Measurements from ENCODE around the gene GAPVD1.
"Not testable (repeated sequence)": the region's sequence is repeated elsewhere in the genome, so short reads cannot be mapped to it uniquely, and the experiment has no call there.

Gene GAPVD1

DNA sequence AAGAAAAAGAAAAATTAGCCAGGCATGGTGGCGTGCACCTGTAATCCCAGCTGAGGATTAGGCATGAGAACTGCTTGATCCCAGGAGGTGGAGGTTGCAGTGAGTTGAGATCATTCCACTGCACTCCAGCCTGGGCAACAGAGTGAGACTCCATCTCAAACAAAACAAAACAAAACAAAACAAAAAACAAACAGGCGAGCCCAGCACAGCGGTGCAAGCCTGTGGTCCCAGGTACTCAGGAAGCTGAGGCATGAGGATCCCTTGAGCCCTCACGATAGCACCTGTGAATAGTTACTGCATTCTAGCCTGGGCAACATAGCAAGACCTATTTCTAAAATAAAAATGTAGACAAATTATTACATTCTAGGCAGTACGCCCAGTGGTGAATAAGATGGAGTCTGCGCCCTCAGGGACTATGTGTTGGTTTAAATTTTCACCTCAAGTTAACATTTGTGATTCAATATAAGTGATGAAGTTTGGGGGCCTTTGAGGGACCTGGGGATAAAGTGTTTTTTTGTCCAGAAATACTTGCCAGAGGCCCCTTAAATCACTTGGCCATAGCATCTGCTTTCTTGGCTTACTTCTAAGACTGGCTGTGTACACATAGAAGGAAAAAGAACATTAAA, 3.4 kb upstream of the GAPVD1 start:
- no peak for DNase-seq

DNA sequence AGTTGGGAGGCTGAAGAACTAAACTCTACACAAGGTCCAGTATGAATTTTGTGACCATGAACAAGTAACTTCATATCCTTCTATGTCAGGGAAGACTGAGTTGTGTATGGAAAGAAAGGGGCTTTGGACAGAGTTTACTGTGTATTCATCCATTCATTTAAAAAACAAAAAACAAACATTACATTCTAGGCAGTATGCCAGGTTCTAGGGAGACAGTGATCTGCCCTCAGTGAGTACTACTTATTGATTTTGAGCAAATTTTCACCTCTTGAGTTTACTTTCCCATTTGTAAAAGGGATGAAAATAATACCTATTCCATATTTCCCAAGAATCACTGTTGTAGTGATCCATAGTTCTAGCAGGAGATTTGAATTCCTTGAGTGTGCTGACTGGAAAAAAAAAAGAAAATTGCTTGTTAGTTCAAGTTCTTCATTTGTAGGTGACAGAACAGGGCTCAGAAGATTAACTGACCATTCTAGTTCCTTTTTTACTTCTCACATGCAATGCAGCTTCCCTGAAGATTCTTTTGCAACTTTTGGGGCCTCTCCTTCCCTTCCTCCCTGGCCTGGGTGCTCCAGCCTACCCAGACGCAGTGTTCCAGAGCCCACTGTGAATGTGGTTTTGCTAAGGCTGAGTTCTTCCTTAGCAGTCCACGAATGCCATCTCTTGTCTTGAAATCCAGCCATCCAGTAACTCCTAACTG, 2.6 kb upstream of the GAPVD1 start:
- DNase-seq, result peak; percentile 28

DNA sequence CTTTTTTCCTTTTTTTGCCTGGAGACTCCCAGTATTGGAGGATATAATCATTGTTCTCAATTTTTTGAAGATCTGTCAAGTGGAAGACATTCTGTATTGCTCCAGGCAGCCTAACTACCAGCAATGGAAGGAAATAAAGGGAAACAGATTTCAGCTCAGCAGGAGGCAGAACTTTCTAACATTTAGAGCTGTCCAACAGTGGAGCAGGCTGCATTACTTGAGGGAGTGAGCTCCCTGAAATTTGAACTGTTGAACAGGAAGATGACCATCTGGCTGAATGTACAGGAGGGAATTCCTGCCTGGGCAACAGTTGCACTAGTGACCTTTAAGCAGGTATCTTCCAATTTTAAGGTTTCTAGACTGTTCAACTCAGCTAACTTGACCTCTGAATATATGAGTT, 1.1 kb upstream of the GAPVD1 start:
- no peak for DNase-seq

- DNase-seq, result no peak
Observed at GRCh38 chr9:125262294-125262991, 817 bp downstream of the GAPVD1 start.

DNA sequence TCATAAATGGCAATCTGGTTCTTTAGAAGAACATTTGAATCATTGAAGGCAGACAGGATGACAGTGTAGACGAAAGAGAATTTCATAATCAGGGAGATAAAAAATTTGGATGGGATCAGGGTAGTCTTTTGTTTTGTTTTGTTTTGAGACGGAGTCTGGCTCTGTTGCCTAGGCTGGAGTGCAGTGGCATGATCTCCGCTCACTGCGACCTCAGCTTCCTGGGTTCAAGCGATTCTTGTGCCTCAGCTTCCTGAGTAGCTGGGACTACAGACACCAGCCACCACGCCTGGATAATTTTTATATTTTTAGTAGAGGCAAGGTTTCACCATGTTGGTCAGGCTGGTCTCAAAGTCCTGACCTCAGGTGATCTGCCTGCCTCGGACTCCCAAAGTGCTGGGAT, 2.4 kb downstream of the GAPVD1 start:
- not testable (repeated sequence) for DNase-seq

DNA sequence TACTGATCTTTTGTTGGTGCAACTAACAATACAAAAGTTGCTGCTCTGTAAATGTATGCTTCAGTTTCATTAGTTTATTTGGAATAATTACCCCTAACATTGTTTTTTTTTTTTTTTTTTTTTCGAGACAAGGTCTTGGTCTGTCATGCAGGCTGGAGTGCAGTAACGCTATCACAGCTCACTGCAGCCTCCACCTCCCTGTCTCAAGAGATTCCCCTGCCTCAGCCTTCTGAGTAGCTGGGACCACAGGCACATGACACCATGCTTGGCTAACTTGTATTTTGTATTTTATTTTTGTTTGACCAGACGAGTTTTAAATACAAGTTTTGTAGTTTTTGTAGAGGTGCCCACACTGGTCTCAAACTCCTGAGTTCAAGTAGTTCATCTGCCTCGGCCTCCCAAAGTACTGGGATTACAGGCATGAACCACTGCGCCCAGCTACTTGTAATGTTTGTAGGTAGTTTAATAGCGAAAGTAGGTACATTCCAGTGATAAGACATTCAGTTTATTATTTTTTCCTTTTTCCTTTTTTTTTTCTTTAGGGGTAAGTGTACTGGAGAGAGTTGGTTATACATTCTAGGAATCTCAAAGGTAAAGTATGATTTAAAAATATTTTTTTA, 6.9 kb downstream of the GAPVD1 start:
- no peak for DNase-seq

DNA sequence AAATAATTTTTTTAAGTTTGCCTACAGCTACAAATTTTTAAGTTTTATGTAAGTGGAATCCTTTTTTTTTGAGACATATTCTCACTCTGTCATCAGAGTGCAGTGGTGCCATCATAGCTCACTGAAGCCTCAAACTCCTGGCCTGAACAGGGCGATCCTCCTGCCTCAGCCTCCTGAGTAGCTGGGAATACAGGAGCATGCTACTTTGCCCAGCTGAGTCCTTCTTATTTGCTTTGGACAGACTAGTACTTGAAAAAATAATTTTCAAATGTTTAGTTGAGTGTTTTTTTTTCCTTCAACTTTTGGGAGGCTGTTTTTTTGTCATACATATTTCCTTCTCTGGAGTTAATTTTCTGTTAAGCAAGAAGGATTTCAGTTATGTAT, 7.4 kb downstream of the GAPVD1 start:
- DNase-seq, result no peak

DNA sequence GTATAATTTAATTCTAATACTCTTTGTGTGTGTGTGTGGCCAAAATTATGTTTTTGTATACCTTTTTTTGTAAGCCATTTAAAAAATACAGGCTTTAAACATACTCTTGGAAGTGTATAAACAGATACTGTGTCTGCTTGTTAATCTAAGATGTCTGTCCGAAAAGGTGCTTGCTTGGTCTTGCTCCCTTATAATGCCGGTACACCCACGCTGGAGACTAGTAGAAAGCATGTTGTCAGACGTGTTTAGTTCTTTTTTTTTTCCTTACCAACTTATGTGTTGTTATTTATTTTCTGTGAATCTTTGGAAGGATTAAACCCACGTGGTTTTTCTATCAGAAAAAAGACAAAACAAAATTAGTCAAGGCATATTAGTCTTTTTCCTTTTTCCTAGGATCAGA, 9.5 kb downstream of the GAPVD1 start:
- DNase-seq, result no peak

DNA sequence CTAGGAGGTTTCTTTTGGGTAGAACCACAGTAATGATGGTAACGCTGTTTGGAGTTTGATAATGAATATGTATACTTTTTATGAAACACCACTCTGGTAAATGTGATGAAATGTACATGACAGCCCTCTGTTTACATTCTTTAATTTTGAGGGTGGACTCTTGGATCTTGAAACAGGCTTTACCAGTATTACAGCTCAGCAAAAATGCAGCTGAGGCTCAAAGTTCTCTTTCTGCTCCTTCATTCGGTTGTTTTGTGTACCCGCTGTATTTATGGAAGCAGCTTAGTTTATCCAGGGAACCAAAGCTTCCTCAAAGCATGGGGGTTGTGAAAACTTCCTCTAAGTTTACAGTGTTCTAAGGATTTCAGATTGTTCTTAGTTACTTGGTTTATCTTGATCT, 11.1 kb downstream of the GAPVD1 start:
- no peak for DNase-seq

DNA sequence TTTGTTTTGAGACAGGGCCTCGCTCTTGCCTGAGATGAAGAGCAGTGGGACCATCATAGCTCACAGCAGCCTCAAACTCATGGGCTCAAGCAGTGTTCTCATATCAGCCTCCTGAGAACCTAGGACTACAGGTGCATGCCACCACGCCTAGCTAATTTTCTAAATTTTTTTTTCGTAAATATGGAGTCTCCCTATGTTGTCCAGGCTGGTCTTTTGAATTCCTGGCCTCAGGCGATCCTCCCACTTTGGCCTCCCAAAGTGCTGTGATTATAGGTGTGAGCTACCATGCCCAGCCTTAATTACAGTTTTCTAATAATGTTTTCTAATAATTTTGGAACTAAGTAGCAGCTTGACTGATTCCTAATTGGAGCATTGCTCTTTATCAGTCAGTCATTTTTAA, 15.1 kb downstream of the GAPVD1 start:
- no peak for DNase-seq

DNA sequence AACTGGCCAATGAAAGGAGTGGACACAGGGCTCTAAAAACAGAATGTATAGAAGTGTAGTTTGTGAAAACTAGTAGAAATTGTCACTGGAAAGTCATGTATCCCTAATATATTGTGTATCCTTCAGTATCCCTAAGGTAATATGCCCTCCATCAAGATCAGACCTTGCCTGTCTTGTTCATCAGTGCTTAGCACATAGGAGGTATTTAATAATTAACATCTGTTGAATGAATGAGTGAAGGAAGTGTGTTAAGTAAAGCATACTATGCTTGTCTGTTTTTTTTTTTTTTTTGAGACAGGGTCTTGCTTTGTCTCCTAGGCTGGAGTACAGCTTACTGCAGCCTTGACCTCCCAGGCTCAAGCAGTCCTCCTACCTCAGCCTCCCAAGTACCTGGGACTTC, 15.8 kb downstream of the GAPVD1 start:
- no peak for DNase-seq

- no peak for DNase-seq
Observed at GRCh38 chr9:125280945-125281344, 19.3 kb downstream of the GAPVD1 start.

DNA sequence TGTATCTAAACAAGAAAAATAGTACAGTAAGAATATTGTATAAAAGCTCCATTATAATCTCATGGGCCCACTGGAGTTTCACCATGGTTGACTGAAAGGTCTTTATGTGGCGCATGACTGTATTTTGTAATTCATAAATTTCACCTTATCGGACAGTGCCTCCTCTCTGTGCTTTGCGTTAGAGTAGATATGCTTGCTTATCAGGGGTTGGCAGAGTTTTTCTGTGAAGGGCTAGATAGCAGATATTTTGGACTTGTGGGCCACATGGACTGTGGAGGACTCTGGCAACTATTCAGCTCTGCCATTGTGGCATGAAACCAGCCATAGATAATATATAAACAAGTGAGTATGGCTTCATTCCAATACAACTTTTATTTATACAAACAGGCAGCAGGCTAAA, 23.2 kb downstream of the GAPVD1 start:
- no peak for DNase-seq

GRCh38 chr9:125286935-125287433, 25.4 kb downstream of the GAPVD1 start:
- DNase-seq, result not testable (repeated sequence)

GRCh38 chr9:125293134-125293533, 31.5 kb downstream of the GAPVD1 start:
- no peak for DNase-seq

GRCh38 chr9:125295657-125296056, 34.0 kb downstream of the GAPVD1 start:
- no peak for DNase-seq

DNA sequence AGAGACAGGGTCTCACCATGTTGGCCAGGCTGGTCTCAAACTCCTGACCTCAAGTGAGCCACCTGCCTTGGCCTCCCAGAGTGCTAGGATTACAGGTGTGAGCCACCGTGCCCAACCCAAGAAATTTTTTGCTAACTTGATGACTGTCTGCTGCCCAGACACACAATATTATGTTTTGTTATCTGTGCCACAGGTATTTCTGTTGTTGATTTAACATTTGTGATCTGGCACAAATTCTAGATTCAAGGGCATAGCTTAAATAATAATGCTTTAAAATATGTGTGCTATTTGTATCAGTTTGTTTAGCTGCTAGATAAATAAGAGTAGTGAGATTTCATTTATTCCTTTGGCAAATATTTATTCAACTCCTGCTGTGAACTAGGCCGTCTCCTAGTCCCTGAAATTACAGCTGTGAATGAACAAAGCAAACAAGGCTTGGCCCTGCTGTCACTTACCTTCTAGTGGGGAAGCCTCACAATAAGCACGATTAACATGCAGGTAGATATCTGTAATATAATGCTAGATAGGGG, 35.3 kb downstream of the GAPVD1 start:
- DNase-seq, result no peak

DNA sequence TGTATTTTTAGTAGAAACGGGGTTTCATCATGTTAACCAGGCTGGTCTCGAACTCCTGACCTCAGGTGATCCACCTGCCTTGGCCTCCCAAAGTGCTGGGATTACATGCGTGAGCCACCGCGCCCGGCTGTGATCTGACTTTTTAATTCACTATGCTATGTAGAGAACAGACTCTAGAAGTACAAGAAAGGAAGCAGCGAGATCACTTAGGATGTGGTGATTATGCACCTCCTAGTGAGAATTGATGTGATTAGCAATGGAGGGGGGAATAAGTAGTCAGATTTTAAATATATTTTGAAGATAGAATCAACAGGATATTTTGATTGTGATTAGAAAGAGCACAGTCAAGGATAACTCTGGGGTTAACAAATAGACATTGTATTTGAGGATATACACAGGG, 36.3 kb downstream of the GAPVD1 start:
- no peak for DNase-seq

DNA sequence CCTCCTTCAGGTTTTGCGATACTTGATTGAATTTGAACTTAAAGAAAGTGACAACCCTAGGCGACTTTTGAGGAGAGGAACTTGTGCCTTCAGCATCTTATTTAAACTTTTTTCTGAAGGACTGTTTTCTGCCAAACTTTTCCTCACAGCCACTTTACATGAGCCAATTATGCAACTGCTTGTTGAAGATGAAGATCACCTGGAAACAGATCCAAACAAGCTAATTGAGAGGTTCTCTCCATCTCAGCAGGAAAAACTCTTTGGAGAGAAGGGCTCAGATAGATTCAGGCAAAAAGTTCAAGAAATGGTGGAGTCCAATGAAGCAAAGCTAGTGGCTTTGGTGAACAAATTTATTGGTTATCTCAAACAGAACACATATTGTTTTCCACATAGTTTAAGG, 40.6 kb downstream of the GAPVD1 start:
- DNase-seq, result no peak

DNA sequence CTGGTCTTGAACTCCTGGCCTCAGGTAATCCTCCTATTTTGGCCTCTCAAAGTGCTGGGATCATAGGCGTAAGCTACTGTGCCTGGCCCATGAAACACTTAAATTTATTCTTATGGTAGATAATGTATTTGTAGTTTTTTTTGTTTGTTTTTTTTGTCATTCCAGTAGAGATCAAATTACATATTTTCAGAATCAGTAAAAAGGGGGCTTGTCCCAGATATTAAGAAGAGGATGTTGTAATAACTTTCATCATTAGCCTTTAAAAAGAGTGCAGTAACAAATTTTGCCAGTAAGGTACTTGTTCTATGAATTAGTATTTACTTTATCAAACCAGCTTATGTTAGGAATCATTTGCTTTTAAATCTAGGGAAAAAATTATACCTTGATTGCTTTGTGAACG, 42.6 kb downstream of the GAPVD1 start:
- DNase-seq, result no peak

DNA sequence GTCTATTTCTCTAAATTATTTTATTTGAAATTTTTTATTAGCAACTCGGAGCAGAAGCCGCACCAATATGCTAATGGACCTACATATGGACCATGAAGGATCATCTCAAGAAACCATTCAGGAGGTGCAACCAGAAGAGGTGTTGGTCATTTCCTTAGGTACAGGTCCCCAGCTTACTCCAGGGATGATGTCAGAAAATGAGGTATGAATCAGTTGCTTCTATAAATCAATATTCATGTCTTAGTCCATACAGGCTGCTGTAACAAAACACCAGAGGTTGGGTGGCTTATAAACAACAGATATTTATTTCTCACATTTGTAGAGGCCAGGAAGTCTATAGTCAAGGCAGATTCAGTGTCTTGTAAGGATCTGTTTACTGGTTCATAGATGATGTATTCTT, 50.8 kb downstream of the GAPVD1 start:
- no peak for DNase-seq

DNA sequence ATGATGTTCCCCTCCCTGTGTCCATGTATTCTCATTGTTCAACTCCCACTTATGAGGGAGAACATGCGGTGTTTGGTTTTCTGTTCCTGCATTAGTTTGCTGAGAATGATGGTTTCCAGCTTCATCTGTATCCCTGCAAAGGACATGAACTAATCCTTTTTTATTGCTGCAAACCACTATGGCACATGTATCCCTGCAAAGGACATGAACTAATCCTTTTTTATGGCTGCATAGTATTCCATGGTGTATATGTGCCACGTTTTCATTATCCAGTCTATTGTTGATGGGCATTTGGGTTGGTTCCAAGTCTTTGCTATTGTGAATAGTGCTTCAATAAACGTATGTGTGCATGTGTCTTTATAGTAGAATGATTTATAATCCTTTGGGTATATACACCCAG, 54.7 kb downstream of the GAPVD1 start:
- DNase-seq, result not testable (repeated sequence)

GRCh38 chr9:125317704-125318103, 56.1 kb downstream of the GAPVD1 start:
- no peak for DNase-seq

GRCh38 chr9:125321496-125321895, 59.9 kb downstream of the GAPVD1 start:
- no peak for DNase-seq
